IPS DF 4.7 (cell line): ENCODE measurements around the gene ADAR.
A peak's percentile ranks its signal among the peaks of the same experiment; 100 is the strongest.

Source experiments
- DNase-seq: peaks from one replicate; pipeline ENCODE4 v3.0.0-alpha.2; 2013; ENCODE audit warnings: low spot score; ENCODE audit errors: extremely low read depth

The ADAR gene

GRCh38 chr1:154559466-154560044 is 48.4 kb downstream of the ADAR start:
- DNase-seq: peak; percentile 82

GRCh38 chr1:154558720-154559465 is 49.1 kb downstream of the ADAR start:
- peak; percentile 58 for DNase-seq

GRCh38 chr1:154557939-154558719 is 49.9 kb downstream of the ADAR start, which contains the start of gene UBE2Q1:
Gene UBE2Q1, minus strand, starts transcription at chr1:154558662. Its CDS starts 109 bp downstream, at chr1:154558553.
- no peak for DNase-seq

- no peak for DNase-seq
Observed at GRCh38 chr1:154557248-154557938, 50.6 kb downstream of the ADAR start.

GRCh38 chr1:154556422-154556821 is 51.6 kb downstream of the ADAR start:
- no peak for DNase-seq

GRCh38 chr1:154553056-154554030 is 54.6 kb downstream of the ADAR start:
- no peak for DNase-seq

GRCh38 chr1:154552036-154552435 is 56.0 kb downstream of the ADAR start:
- DNase-seq: no peak

- no peak for DNase-seq
Observed at GRCh38 chr1:154551474-154551873, 56.5 kb downstream of the ADAR start.

- no peak for DNase-seq
Observed at GRCh38 chr1:154550657-154551056, 57.3 kb downstream of the ADAR start.

- DNase-seq: no peak
Observed at GRCh38 chr1:154550070-154550469, 57.9 kb downstream of the ADAR start.

GRCh38 chr1:154549202-154549770 is 58.7 kb downstream of the ADAR start:
- no peak for DNase-seq

- no peak for DNase-seq
Observed at GRCh38 chr1:154548028-154548427, 60.0 kb downstream of the ADAR start.

GRCh38 chr1:154547105-154547732 is 60.8 kb downstream of the ADAR start:
- DNase-seq: no peak

GRCh38 chr1:154546264-154547063 is 61.5 kb downstream of the ADAR start:
- DNase-seq: peak; percentile 62

- DNase-seq: no peak
Observed at GRCh38 chr1:154541231-154541630, 66.8 kb downstream of the ADAR start.

- no peak for DNase-seq
Observed at GRCh38 chr1:154539486-154540483, 68.2 kb downstream of the ADAR start.

- no peak for DNase-seq
Observed at GRCh38 chr1:154536570-154536969, 71.4 kb downstream of the ADAR start.
